ENCODE results near the gene ZNF792. TPM values are rescaled to one million over a fixed set of nuclear protein-coding genes. Genes with fewer than 3 reads are reported as not detected.

ZNF792 gene
- total RNA-seq, 1 experiment from 2014 or later = 11.4 TPM

- Histone ChIP-seq H3K27me3 (ENCODE audit: low read length) (no peaks in the 10 kb centered on the region), H4K20me1 (ENCODE audit: insufficient read depth, low read depth, low read length) (no peaks in the 10 kb centered on the region), H3K79me2 (ENCODE audit: low read length) (peaks cover 22% of the 10 kb centered on the region), H3K4me3 (ENCODE audit: low read length) (peak overlapping the region; percentile 87; the same call in 1 of the 2 replicates), H2AFZ (ENCODE audit: low read length) (no peak overlapping the region), H3K36me3 (ENCODE audit: insufficient read depth, low read length) (peaks cover 37% of the 10 kb centered on the region), H3K9me3 (ENCODE audit: low read length) (peaks cover 29% of the 10 kb centered on the region), H3K4me1 (ENCODE audit: low read length) (peaks cover 20% of the 10 kb centered on the region), H3K4me2 (ENCODE audit: low read depth, low read length, poor library complexity, severe bottlenecking) (peak overlapping the region; percentile 87), H3K27ac (ENCODE audit: low read length) (no peak overlapping the region), H3K9me2 (replicated peaks; ENCODE audit: insufficient read depth, low read length) (no peaks in the 10 kb centered on the region), H3K9ac (ENCODE audit: low read length) (no peak overlapping the region; the same call in 1 of the 2 replicates)
- no peak for DNase-seq
These were observed 2.0 kb downstream of the ZNF792 start for GRCh38 chr19:34961775-34962686.

- no peaks in the 10 kb centered on the region for H4K20me1 ChIP-seq (ENCODE audit: insufficient read depth, low read depth, low read length)
- no peak for DNase-seq
- no peak overlapping the region for H3K27ac ChIP-seq (ENCODE audit: low read length)
- no peaks in the 10 kb centered on the region for H3K27me3 ChIP-seq (ENCODE audit: low read length)
- H3K4me3 ChIP-seq (ENCODE audit: low read length) = no peak overlapping the region
- H3K4me2 ChIP-seq (ENCODE audit: low read depth, low read length, poor library complexity, severe bottlenecking) = no peak overlapping the region
- H3K9me3 ChIP-seq (ENCODE audit: low read length) = peaks cover 38% of the 10 kb centered on the region
- H2AFZ ChIP-seq (ENCODE audit: low read length) = no peak overlapping the region
- H3K4me1 ChIP-seq (ENCODE audit: low read length) = peaks cover 20% of the 10 kb centered on the region
- no peaks in the 10 kb centered on the region for H3K9me2 ChIP-seq (replicated peaks; ENCODE audit: insufficient read depth, low read length)
- no peak overlapping the region for H3K9ac ChIP-seq (ENCODE audit: low read length)
- peaks cover 22% of the 10 kb centered on the region for H3K79me2 ChIP-seq (ENCODE audit: low read length)
- peaks cover 42% of the 10 kb centered on the region for H3K36me3 ChIP-seq (ENCODE audit: insufficient read depth, low read length)
These were observed 2.9 kb downstream of the ZNF792 start for GRCh38 chr19:34960940-34961679.

- H3K4me1 ChIP-seq (ENCODE audit: low read length) = peaks cover 20% of the 10 kb centered on the region
- no peak overlapping the region for H2AFZ ChIP-seq (ENCODE audit: low read length)
- H3K9me2 ChIP-seq (replicated peaks; ENCODE audit: insufficient read depth, low read length) = no peaks in the 10 kb centered on the region
- H3K4me3 ChIP-seq (ENCODE audit: low read length) = no peak overlapping the region
- H4K20me1 ChIP-seq (ENCODE audit: insufficient read depth, low read depth, low read length) = no peaks in the 10 kb centered on the region
- DNase-seq = no peak
- no peak overlapping the region for H3K27ac ChIP-seq (ENCODE audit: low read length)
- H3K4me2 ChIP-seq (ENCODE audit: low read depth, low read length, poor library complexity, severe bottlenecking) = no peak overlapping the region
- H3K36me3 ChIP-seq (ENCODE audit: insufficient read depth, low read length) = peaks cover 42% of the 10 kb centered on the region
- H3K79me2 ChIP-seq (ENCODE audit: low read length) = peaks cover 22% of the 10 kb centered on the region
- H3K9ac ChIP-seq (ENCODE audit: low read length) = no peak overlapping the region
- H3K27me3 ChIP-seq (ENCODE audit: low read length) = no peaks in the 10 kb centered on the region
- peaks cover 38% of the 10 kb centered on the region for H3K9me3 ChIP-seq (ENCODE audit: low read length)
These were observed 3.8 kb downstream of the ZNF792 start for GRCh38 chr19:34960103-34960805.

- H3K36me3 ChIP-seq (ENCODE audit: insufficient read depth, low read length) = peaks cover 42% of the 10 kb centered on the region
- H3K27me3 ChIP-seq (ENCODE audit: low read length) = no peaks in the 10 kb centered on the region
- peaks cover 41% of the 10 kb centered on the region for H3K9me3 ChIP-seq (ENCODE audit: low read length)
- 0 out of 2 replicates have a peak overlapping the region, but pooled peaks have one; percentile 11 for H3K4me3 ChIP-seq (ENCODE audit: low read length)
- H3K79me2 ChIP-seq (ENCODE audit: low read length) = peaks cover 22% of the 10 kb centered on the region
- H3K9me2 ChIP-seq (replicated peaks; ENCODE audit: insufficient read depth, low read length) = no peaks in the 10 kb centered on the region
- no peak overlapping the region for H3K27ac ChIP-seq (ENCODE audit: low read length)
- H3K4me1 ChIP-seq (ENCODE audit: low read length) = peaks cover 17% of the 10 kb centered on the region
- DNase-seq = no peak
- H2AFZ ChIP-seq (ENCODE audit: low read length) = no peak overlapping the region
- H4K20me1 ChIP-seq (ENCODE audit: insufficient read depth, low read depth, low read length) = no peaks in the 10 kb centered on the region
- no peak overlapping the region for H3K4me2 ChIP-seq (ENCODE audit: low read depth, low read length, poor library complexity, severe bottlenecking)
- H3K9ac ChIP-seq (ENCODE audit: low read length) = no peak overlapping the region
These were observed 5.0 kb downstream of the ZNF792 start for GRCh38 chr19:34959021-34959420.

- Histone ChIP-seq H3K9me2 (replicated peaks; ENCODE audit: insufficient read depth, low read length) (no peaks in the 10 kb centered on the region), H4K20me1 (ENCODE audit: insufficient read depth, low read depth, low read length) (no peaks in the 10 kb centered on the region), H3K27me3 (ENCODE audit: low read length) (no peaks in the 10 kb centered on the region), H3K4me2 (ENCODE audit: low read depth, low read length, poor library complexity, severe bottlenecking) (no peak overlapping the region), H3K79me2 (ENCODE audit: low read length) (peaks cover 18% of the 10 kb centered on the region), H3K4me1 (ENCODE audit: low read length) (peaks cover 13% of the 10 kb centered on the region), H3K36me3 (ENCODE audit: insufficient read depth, low read length) (peaks cover 42% of the 10 kb centered on the region), H3K9ac (ENCODE audit: low read length) (no peak overlapping the region), H3K4me3 (ENCODE audit: low read length) (peak overlapping the region; percentile 25; the same call in 1 of the 2 replicates), H3K27ac (ENCODE audit: low read length) (no peak overlapping the region), H3K9me3 (ENCODE audit: low read length) (peaks cover 45% of the 10 kb centered on the region), H2AFZ (ENCODE audit: low read length) (no peak overlapping the region)
- DNase-seq = no peak
These were observed 5.9 kb downstream of the ZNF792 start for GRCh38 chr19:34957830-34958751.

GRCh38 chr19:34953092-34953491 lies 10.9 kb downstream of the ZNF792 start:
- Histone ChIP-seq H3K36me3 (ENCODE audit: insufficient read depth, low read length) (peaks cover 19% of the 10 kb centered on the region), H3K27me3 (ENCODE audit: low read length) (no peaks in the 10 kb centered on the region), H3K27ac (ENCODE audit: low read length) (no peak overlapping the region), H3K4me2 (ENCODE audit: low read depth, low read length, poor library complexity, severe bottlenecking) (no peak overlapping the region), H3K9me2 (replicated peaks; ENCODE audit: insufficient read depth, low read length) (no peaks in the 10 kb centered on the region), H2AFZ (ENCODE audit: low read length) (no peak overlapping the region), H3K79me2 (ENCODE audit: low read length) (no peaks in the 10 kb centered on the region), H3K9me3 (ENCODE audit: low read length) (peaks cover 46% of the 10 kb centered on the region), H4K20me1 (ENCODE audit: insufficient read depth, low read depth, low read length) (no peaks in the 10 kb centered on the region), H3K9ac (ENCODE audit: low read length) (no peak overlapping the region), H3K4me3 (ENCODE audit: low read length) (no peak overlapping the region), H3K4me1 (ENCODE audit: low read length) (no peaks in the 10 kb centered on the region)
- no peak for DNase-seq

- Histone ChIP-seq H3K27ac (ENCODE audit: low read length) (no peak overlapping the region), H4K20me1 (ENCODE audit: insufficient read depth, low read depth, low read length) (no peaks in the 10 kb centered on the region), H3K4me1 (ENCODE audit: low read length) (no peaks in the 10 kb centered on the region), H3K4me2 (ENCODE audit: low read depth, low read length, poor library complexity, severe bottlenecking) (no peak overlapping the region), H3K9me3 (ENCODE audit: low read length) (peaks cover 35% of the 10 kb centered on the region), H3K9ac (ENCODE audit: low read length) (no peak overlapping the region), H3K27me3 (ENCODE audit: low read length) (no peaks in the 10 kb centered on the region), H3K4me3 (ENCODE audit: low read length) (no peak overlapping the region), H2AFZ (ENCODE audit: low read length) (no peak overlapping the region), H3K9me2 (replicated peaks; ENCODE audit: insufficient read depth, low read length) (no peaks in the 10 kb centered on the region), H3K79me2 (ENCODE audit: low read length) (no peaks in the 10 kb centered on the region), H3K36me3 (ENCODE audit: insufficient read depth, low read length) (peaks cover 52% of the 10 kb centered on the region)
- DNase-seq = no peak
These were observed 20.0 kb downstream of the ZNF792 start for GRCh38 chr19:34943861-34944573.

All from Karpas-422 (cell line).